NCI-H2196 (cell line): ENCODE results near the gene SHROOM3.

ENCODE experiments used
- DNase-seq: peaks from one replicate; lab custom pipeline; 2025; ENCODE audit not compliant: unreplicated experiment; lab: John Stamatoyannopoulos, UW

The SHROOM3 gene

GRCh38 chr4:76536373-76536689, 101.3 kb downstream of the SHROOM3 start:
- no peak for DNase-seq

- no peak for DNase-seq
Observed at GRCh38 chr4:76538296-76538695, 103.3 kb downstream of the SHROOM3 start.

GRCh38 chr4:76539979-76540378, 105.0 kb downstream of the SHROOM3 start:
- no peak for DNase-seq

- no peak for DNase-seq
Observed at GRCh38 chr4:76540486-76540885, 105.5 kb downstream of the SHROOM3 start.

GRCh38 chr4:76543378-76543777, 108.3 kb downstream of the SHROOM3 start:
- DNase-seq = no peak

GRCh38 chr4:76544725-76545124, 109.7 kb downstream of the SHROOM3 start:
- no peak for DNase-seq

- no peak for DNase-seq
Observed at GRCh38 chr4:76545226-76545884, 110.3 kb downstream of the SHROOM3 start.

GRCh38 chr4:76546327-76546726, 111.3 kb downstream of the SHROOM3 start:
- DNase-seq = no peak

- DNase-seq = peak; percentile 2
Observed at GRCh38 chr4:76546759-76547742, 112.0 kb downstream of the SHROOM3 start.

- DNase-seq = no peak
Observed at GRCh38 chr4:76548704-76549103, 113.7 kb downstream of the SHROOM3 start.

GRCh38 chr4:76549765-76550164, 114.7 kb downstream of the SHROOM3 start:
- no peak for DNase-seq

- no peak for DNase-seq
Observed at GRCh38 chr4:76550966-76551780, 116.1 kb downstream of the SHROOM3 start.

- no peak for DNase-seq
Observed at GRCh38 chr4:76554630-76555029, 119.6 kb downstream of the SHROOM3 start.

- DNase-seq = no peak
Observed at GRCh38 chr4:76556452-76556851, 121.4 kb downstream of the SHROOM3 start.

GRCh38 chr4:76558396-76559235, 123.6 kb downstream of the SHROOM3 start:
- DNase-seq = no peak

- no peak for DNase-seq
Observed at GRCh38 chr4:76559236-76560071, 124.4 kb downstream of the SHROOM3 start.

GRCh38 chr4:76562161-76562560, 127.1 kb downstream of the SHROOM3 start:
- DNase-seq = no peak

- DNase-seq = no peak
Observed at GRCh38 chr4:76562836-76563453, 127.9 kb downstream of the SHROOM3 start.

GRCh38 chr4:76563454-76564122, 128.6 kb downstream of the SHROOM3 start:
- no peak for DNase-seq
